ENCODE measurements around the gene NTNG2.

Gene NTNG2

GRCh38 chr9:132201780-132202703 is 40.2 kb downstream of the NTNG2 start:
- DNase-seq (ENCODE audit: low spot score), result no peak

GRCh38 chr9:132204883-132205282 is 43.0 kb downstream of the NTNG2 start:
- no peak for DNase-seq (ENCODE audit: low spot score)

- DNase-seq (ENCODE audit: low spot score), result no peak
These were observed 45.4 kb downstream of the NTNG2 start for GRCh38 chr9:132207215-132207614.

- no peak for DNase-seq (ENCODE audit: low spot score)
These were observed 46.2 kb downstream of the NTNG2 start for GRCh38 chr9:132207839-132208615.

GRCh38 chr9:132209228-132209627 is 47.4 kb downstream of the NTNG2 start:
- DNase-seq (ENCODE audit: low spot score), result no peak

GRCh38 chr9:132210472-132211145 is 48.8 kb downstream of the NTNG2 start:
- no peak for DNase-seq (ENCODE audit: low spot score)

- no peak for DNase-seq (ENCODE audit: low spot score)
These were observed 49.7 kb downstream of the NTNG2 start for GRCh38 chr9:132211570-132211969.

- peak; percentile 36 for DNase-seq (ENCODE audit: low spot score)
These were observed 52.3 kb downstream of the NTNG2 start for GRCh38 chr9:132214027-132214622.

- no peak for DNase-seq (ENCODE audit: low spot score)
These were observed 55.2 kb downstream of the NTNG2 start for GRCh38 chr9:132216861-132217619.

GRCh38 chr9:132218208-132218607 is 56.4 kb downstream of the NTNG2 start:
- DNase-seq (ENCODE audit: low spot score), result no peak

GRCh38 chr9:132221941-132222340 is 60.1 kb downstream of the NTNG2 start:
- no peak for DNase-seq (ENCODE audit: low spot score)

GRCh38 chr9:132224645-132225044 is 62.8 kb downstream of the NTNG2 start:
- no peak for DNase-seq (ENCODE audit: low spot score)

- no peak for DNase-seq (ENCODE audit: low spot score)
These were observed 64.9 kb downstream of the NTNG2 start for GRCh38 chr9:132226571-132227430.

GRCh38 chr9:132228062-132228461 is 66.2 kb downstream of the NTNG2 start:
- no peak for DNase-seq (ENCODE audit: low spot score)

- DNase-seq (ENCODE audit: low spot score), result no peak
These were observed 68.7 kb downstream of the NTNG2 start for GRCh38 chr9:132230605-132231004.

- DNase-seq (ENCODE audit: low spot score), result no peak
These were observed 69.3 kb downstream of the NTNG2 start for GRCh38 chr9:132231019-132231701.

- DNase-seq (ENCODE audit: low spot score), result no peak
These were observed 70.7 kb downstream of the NTNG2 start for GRCh38 chr9:132232522-132232921.

- no peak for DNase-seq (ENCODE audit: low spot score)
These were observed 71.3 kb downstream of the NTNG2 start for GRCh38 chr9:132233138-132233537.

- no peak for DNase-seq (ENCODE audit: low spot score)
These were observed 72.7 kb downstream of the NTNG2 start for GRCh38 chr9:132234535-132234934.

- DNase-seq (ENCODE audit: low spot score), result no peak
These were observed 73.3 kb downstream of the NTNG2 start for GRCh38 chr9:132235125-132235524.

Data from kidney capillary endothelial cell (primary cell).